WTC11 (cell line): ENCODE measurements around the gene PDZRN3.

Source experiments
- CREB1 ChIP-seq: sonication (generic); formaldehyde crosslinking; IDR thresholded peaks from 2 replicates; pipeline ENCODE4 v1.8.0; 2023; ENCODE audit warnings: mild to moderate bottlenecking, missing genetic modification reagents
- NR2C2 ChIP-seq: sonication (generic); formaldehyde crosslinking; IDR thresholded peaks from 2 replicates; pipeline ENCODE4 v1.8.0; 2022; ENCODE audit warnings: mild to moderate bottlenecking, missing genetic modification reagents
- NR3C1 ChIP-seq: sonication (generic); formaldehyde crosslinking; conservative IDR thresholded peaks from 2 replicates; pipeline ENCODE4 v1.8.1; 2023; ENCODE audit warnings: low read depth, mild to moderate bottlenecking, missing genetic modification reagents
- SP1 ChIP-seq: sonication (generic); formaldehyde crosslinking; conservative IDR thresholded peaks from 2 replicates; pipeline ENCODE4 v1.8.1; 2022; ENCODE audit warnings: missing genetic modification reagents
- TF ChIP-seq, protein P1 (sequence below): fragments of 200-600 bp; IDR thresholded peaks from 2 replicates; pipeline ENCODE4 v1.8.0; 2022; ENCODE audit warnings: antibody characterized with exemption
- TF ChIP-seq, protein P2 (sequence below): sonication (generic); formaldehyde crosslinking; IDR thresholded peaks from 2 replicates; pipeline ENCODE4 v1.8.1; 2023; ENCODE audit warnings: mild to moderate bottlenecking, moderate library complexity, missing genetic modification reagents
- TF ChIP-seq, protein P3 (sequence below): sonication (generic); formaldehyde crosslinking; IDR thresholded peaks from 2 replicates; pipeline ENCODE4 v1.8.1; 2022; ENCODE audit warnings: mild to moderate bottlenecking, missing genetic modification reagents, moderate library complexity, borderline replicate concordance

DNA sequence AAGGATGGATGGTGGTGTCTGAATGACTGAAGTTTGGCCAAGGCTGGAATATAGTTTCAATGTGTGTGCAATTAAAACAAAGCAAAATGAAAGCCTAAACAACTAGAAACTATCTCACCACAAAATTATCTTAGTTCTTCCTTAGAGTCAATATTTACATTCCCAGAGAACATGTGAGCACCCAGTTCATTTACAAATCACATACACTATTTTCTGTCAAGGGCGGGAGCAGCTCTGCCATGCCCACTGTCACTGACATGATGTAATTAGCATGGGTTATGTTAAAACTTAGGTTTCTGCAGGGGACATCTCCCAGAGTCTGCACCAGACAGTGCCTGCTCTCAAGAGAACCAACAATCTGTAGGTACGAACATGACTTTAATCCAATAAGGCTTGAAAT, 65.0 kb downstream of the PDZRN3 start:
- TF ChIP-seq, protein P1, sequence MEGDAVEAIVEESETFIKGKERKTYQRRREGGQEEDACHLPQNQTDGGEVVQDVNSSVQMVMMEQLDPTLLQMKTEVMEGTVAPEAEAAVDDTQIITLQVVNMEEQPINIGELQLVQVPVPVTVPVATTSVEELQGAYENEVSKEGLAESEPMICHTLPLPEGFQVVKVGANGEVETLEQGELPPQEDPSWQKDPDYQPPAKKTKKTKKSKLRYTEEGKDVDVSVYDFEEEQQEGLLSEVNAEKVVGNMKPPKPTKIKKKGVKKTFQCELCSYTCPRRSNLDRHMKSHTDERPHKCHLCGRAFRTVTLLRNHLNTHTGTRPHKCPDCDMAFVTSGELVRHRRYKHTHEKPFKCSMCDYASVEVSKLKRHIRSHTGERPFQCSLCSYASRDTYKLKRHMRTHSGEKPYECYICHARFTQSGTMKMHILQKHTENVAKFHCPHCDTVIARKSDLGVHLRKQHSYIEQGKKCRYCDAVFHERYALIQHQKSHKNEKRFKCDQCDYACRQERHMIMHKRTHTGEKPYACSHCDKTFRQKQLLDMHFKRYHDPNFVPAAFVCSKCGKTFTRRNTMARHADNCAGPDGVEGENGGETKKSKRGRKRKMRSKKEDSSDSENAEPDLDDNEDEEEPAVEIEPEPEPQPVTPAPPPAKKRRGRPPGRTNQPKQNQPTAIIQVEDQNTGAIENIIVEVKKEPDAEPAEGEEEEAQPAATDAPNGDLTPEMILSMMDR = no peak
- TF ChIP-seq NR3C1 (CRISPR knock-in tag) (no peak), CREB1 (CRISPR knock-in tag) (no peak), SP1 (CRISPR knock-in tag) (no peak), NR2C2 (CRISPR knock-in tag) (no peak)
- TF ChIP-seq, protein P2, sequence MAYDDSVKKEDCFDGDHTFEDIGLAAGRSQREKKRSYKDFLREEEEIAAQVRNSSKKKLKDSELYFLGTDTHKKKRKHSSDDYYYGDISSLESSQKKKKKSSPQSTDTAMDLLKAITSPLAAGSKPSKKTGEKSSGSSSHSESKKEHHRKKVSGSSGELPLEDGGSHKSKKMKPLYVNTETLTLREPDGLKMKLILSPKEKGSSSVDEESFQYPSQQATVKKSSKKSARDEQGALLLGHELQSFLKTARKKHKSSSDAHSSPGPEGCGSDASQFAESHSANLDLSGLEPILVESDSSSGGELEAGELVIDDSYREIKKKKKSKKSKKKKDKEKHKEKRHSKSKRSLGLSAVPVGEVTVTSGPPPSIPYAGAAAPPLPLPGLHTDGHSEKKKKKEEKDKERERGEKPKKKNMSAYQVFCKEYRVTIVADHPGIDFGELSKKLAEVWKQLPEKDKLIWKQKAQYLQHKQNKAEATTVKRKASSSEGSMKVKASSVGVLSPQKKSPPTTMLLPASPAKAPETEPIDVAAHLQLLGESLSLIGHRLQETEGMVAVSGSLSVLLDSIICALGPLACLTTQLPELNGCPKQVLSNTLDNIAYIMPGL = no peak
- TF ChIP-seq, protein P3, sequence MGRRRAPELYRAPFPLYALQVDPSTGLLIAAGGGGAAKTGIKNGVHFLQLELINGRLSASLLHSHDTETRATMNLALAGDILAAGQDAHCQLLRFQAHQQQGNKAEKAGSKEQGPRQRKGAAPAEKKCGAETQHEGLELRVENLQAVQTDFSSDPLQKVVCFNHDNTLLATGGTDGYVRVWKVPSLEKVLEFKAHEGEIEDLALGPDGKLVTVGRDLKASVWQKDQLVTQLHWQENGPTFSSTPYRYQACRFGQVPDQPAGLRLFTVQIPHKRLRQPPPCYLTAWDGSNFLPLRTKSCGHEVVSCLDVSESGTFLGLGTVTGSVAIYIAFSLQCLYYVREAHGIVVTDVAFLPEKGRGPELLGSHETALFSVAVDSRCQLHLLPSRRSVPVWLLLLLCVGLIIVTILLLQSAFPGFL (CRISPR knock-in tag) = no peak
